Stimulated activated CD8-positive, alpha-beta memory T cell treated with anti-CD3 and anti-CD28 coated beads, Interleukin-4, amount 100 ng/mL, for 1 hour (primary cell): ENCODE results near the gene FXR2.
"Not testable (repeated sequence)": the region's sequence is repeated elsewhere in the genome, so short reads cannot be mapped to it uniquely, and the experiment has no call there.

ENCODE experiments used
- DNase-seq, 2 donors: peaks; one replicate each; pipeline ENCODE4 v3.0.0-alpha.2; 2020; ENCODE audit warnings: low read depth in 2 of 2, low spot score in 1 of 2

The FXR2 gene

GRCh38 chr17:7614425-7615264 lies at the start of gene FXR2:
TSS of gene FXR2 (minus strand) at chr17:7614897. CDS start at chr17:7614532, 365 bp downstream.
- DNase-seq = peak; percentile 94 to 97

DNA sequence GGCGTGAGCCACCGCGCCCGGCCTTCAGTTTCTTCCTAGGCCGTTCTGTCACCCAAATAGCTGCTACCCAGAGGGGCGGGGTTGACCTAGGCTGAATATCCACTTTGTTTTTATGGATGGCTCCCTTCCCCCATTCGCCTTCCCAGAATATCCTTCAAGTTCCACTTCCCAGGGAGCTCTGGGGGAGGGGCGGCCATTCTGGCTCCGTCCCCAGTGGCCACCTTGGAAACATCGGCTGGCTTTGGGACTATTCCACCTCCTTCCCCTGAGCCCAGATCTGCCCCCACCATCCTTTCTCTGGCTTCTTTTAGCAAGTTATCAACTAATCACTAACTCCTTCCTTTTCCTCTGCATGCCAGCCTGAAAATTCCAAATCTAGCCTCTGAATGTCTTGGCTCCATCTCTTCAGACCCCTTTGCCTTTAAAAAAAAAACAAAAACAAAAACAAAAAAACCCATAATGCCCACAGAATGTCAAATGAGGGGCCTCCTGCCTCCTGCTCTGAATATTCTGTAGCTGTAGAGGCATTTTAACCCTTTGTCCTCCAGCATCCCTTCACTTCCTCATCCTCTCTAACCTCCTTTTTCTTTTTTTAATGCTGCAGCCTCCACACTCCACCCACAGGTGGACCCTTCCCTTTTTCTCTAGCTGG lies 42.4 kb upstream of the FXR2 start:
- no peak for DNase-seq

DNA sequence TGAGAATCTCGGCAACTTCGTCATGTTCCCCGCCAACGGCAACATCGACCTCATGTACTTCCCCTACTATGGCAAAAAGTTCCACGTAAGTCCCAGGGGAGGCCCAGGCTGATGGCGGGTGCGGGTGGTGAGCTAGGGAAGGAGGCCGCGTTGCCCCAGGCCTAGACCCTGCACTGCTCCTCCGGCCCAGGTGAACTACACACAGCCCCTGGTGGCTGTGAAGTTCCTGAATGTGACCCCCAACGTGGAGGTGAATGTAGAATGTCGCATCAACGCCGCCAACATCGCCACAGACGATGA lies 40.8 kb upstream of the FXR2 start:
- DNase-seq = no peak

- DNase-seq = no peak
Measured at GRCh38 chr17:7654832-7655540, 40.3 kb upstream of the FXR2 start.

- no peak for DNase-seq
Measured at GRCh38 chr17:7652388-7653356, 38.0 kb upstream of the FXR2 start.

- DNase-seq = no peak
Measured at GRCh38 chr17:7651665-7652387, 37.1 kb upstream of the FXR2 start.

DNA sequence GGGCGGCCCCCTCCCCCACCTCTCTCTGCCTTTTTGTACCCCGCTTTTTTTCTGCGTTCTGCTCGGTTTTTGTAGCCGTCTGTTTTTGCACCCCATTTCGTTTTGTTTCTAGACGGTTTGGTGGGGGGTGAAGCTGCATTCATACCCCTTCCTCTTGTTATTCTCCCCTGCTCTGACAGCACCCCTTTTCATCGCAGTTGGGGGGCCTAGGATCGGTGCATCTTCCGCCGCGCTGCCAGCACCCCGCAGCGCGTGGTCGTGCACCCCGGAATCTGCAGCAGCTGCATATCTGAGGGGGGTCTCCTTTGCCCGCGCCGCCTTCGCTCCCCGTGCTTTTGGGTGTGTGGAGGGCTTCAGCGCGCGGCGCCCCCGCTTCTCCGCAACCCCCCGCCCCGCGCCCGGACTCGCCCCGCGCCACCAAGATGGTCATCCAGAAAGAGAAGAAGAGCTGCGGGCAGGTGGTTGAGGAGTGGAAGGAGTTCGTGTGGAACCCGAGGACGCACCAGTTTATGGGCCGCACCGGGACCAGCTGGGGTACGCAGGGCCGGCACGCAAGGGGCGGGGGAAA lies 36.5 kb upstream of the FXR2 start:
- DNase-seq = no peak

- peak; percentile 58 to 62 for DNase-seq
Measured at GRCh38 chr17:7650509-7651096, 35.9 kb upstream of the FXR2 start, which contains the start of gene ATP1B2. TSS of gene ATP1B2 (plus strand) at chr17:7650926. CDS start at chr17:7651519, 593 bp downstream.

- DNase-seq = no peak
Measured at GRCh38 chr17:7647018-7647417, 32.3 kb upstream of the FXR2 start.

- no peak for DNase-seq
Measured at GRCh38 chr17:7646457-7646856, 31.8 kb upstream of the FXR2 start.

- DNase-seq = no peak
Measured at GRCh38 chr17:7644775-7645174, 30.1 kb upstream of the FXR2 start.

GRCh38 chr17:7641635-7642034 lies 26.9 kb upstream of the FXR2 start:
- not testable (repeated sequence) for DNase-seq

- DNase-seq = no peak
Measured at GRCh38 chr17:7640783-7641182, 26.1 kb upstream of the FXR2 start.

DNA sequence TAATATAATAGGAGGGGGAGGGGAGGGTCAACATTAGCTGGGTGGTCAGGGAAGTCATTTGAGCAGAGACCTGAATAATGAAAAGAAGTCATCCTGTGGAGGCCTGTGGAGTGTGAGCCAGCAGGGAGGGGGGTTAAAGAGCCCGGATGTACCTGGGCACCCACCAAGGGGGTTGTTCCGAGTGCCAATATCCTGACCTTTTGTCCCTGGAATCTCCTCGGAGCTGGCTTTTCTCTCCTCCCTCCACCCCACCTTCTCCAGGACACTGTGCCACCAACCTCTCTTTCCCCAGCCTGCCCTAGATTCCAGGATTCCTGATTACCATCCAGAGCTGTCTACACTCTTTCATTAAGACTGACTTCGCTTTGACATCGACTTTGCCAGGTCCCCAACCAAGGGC lies 21.5 kb upstream of the FXR2 start:
- no peak for DNase-seq

- no peak for DNase-seq
Measured at GRCh38 chr17:7634384-7634783, 19.7 kb upstream of the FXR2 start.

GRCh38 chr17:7633093-7633492 lies 18.4 kb upstream of the FXR2 start:
- no peak for DNase-seq

DNA sequence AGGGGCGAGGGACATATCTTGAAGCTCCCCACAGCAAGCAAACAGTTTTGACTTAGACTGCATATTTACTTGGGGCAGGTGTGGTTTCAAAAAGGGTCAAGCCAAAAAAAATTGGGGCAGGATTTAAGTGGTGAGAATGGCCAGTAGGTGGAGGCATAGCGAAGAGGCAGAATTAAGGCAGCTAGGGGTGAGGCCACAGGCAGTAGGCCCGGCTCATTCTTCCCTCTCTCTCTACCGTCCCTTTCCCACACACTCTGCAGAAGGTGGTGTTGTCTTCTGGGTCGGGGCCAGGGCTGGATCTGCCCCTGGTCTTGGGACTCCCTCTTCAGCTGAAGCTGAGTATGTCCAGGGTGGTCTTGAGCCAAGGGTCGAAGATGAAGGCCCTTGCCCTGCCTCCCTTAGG lies 17.8 kb upstream of the FXR2 start:
- DNase-seq = no peak

DNA sequence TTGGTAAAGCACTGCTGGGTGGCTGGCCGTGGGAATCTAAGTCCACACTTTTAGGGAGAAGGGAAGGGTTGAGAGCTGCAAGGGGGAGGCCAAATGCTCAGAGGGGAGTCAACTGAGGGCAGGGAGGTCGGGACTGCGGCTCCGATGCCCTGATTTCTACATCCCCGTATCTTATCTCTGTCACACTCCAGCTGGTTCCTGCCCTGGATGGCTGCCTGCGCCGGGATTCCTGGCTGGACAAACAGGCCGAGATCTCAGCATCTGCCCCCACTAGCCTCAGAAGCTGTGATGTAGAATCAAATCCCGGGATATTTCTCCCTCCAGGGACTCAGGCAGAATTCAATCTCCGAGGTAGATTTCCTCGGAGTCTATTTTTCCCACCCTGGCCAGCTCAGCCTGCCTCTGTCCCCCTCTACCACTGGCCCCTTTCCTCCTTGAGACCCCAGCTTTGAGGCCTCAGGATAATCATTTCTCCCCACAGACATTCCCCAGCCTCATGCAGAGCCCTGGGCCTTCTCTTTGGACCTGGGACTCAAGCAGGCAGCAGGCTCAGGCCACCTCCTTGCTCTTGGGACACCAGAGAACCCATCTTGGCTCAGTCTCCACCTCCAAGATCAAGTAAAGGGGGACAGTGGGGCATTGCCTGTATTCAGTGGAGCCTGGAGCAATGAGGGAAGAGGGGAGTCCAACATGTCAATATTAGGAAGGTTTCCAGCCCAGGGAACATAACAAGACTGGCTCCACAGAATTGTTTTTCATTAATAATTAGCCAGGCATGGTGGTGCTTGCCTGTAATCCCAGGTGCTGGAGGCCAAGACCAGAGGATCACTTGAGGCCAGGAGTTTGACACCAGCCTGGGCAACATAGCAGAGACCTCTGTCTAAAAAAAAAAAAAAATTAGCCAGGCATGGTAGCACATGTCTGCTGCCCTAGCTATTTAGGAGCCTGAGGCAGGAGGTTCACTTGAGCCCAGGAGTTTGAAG lies 17.0 kb upstream of the FXR2 start:
- no peak for DNase-seq
